GM19463 (cell line): ENCODE data around the gene CPT1B.

Experiments
- ATAC-seq: cut with Tn5 transposase; IDR thresholded peaks from one replicate; pipeline ENCODE4 v1.9.1; 2021; ENCODE audit warnings: mild to moderate bottlenecking, moderate library complexity; ENCODE audit not compliant: unreplicated experiment

CPT1B gene

DNA sequence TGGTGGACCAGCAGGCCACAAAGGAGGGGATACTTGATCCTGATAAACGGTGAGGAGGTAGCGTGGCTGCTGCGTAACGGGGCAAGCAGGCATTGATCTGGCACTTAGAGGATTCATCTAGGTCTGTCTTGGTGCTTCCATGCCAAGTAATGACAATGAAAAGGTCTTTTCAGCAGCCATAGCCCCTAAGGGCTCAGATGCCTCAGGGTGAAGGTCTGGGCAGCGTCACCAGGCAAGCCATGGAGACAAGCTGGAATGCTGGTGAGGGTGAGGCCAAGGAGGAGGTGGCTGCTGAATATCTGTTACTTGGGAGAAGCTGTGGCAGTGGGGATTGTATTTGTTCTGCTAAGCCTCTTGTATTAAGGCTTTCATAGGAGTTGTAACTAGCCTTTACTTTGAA is 9.2 kb upstream of the CPT1B start:
- ATAC-seq = no peak

DNA sequence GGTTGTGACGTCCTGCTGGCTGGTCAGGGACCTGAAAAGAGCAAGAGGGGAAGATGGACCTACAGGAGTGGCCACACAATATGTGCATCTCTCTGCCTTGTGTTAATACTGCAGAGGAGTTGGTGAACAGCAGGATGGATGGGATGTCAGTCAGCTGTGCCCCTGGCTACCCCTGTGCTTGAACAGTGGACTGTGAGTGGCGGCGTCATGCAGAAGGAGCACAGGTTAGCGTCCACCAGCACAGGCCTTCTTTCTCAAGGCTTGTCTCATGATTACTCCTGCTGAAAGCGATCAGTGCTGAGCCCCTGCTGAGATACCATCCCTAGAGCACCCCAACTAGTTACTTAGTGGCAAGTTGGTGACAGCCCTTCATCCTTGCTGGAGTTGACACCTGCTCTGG is 8.2 kb upstream of the CPT1B start:
- no peak for ATAC-seq

DNA sequence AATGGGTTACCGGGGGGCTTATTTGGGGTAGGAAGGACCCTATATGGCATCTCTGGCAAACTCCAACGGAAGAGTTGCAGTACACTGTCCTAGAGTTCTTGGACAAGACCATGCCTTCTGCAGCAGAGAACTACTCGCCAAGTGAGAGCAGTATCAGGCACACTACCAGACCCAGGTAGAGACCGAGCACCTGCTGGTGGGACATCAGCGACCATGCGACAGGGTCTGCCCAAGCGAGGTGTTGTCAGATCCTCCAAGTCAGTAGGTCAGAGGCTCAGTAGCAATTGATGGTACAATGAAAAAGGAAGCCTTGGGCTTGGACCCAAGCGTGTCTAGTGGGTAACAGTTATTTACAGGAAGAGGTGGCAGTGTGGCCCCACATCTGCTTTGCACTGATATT is 7.6 kb upstream of the CPT1B start:
- ATAC-seq = no peak

DNA sequence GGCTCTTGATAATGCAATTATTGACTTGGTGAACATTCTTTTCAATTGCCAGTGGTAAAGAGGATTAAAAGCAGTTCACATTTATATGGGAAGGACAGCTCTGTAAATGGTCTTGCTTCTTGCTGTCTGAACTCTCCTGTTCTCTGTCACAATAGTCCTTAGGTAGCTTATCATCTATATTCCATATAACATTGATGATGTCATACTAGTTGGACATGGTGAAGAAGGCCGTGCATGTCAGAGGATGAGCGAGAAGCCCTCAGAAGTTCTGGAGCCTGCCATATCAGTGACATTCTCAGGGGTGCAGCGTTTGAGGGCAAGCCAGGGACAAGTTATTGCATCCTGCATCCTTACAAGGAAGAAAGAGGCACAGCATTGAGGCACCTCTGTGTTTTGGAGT is 7.0 kb upstream of the CPT1B start:
- no peak for ATAC-seq

DNA sequence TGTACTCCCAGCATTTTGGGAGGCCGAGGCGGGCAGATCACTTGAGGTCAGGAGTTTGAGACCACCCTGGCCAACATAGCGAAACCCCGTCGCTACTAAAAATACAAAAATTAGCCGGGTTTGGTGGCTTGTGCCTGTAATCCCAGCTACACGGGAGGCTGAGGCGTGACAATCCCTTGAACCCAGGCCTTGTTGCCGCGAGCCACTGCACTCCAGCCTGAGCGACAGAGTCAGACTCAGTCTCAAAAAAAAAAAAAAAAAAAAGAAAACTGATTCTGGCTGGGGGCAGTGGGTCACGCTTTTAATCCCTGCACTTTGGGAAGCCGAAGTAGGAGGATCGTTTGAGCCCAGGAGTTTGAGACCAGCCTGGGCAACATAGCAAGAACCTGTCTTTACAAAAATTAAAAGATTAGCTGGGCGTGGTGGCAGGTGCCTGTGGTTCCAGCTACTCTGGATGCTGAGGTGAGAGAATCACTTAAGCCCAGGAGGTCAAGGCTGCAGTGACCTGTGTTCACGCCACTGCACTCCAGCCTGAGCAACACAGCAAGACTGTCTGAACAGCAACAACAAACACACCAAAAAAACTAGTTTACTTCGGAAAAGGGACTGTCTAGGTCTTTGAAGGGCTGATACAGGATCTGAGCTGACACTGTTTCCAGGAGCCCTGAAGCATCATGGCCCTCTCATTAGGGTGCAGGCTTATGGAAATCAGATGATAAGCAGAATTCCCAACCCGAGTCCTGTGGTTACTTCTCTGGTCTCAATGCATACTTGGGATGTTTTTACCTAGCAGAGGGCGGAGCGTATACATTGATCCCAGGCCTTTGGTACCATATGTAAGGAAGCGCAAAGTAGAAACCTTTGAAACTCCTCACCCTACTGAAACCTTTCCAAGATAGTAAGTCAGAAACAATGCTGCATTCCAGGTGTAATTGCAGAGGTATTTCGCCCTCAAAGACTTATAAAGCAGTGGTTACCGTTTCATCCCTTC is 6.2 kb upstream of the CPT1B start:
- ATAC-seq = no peak

DNA sequence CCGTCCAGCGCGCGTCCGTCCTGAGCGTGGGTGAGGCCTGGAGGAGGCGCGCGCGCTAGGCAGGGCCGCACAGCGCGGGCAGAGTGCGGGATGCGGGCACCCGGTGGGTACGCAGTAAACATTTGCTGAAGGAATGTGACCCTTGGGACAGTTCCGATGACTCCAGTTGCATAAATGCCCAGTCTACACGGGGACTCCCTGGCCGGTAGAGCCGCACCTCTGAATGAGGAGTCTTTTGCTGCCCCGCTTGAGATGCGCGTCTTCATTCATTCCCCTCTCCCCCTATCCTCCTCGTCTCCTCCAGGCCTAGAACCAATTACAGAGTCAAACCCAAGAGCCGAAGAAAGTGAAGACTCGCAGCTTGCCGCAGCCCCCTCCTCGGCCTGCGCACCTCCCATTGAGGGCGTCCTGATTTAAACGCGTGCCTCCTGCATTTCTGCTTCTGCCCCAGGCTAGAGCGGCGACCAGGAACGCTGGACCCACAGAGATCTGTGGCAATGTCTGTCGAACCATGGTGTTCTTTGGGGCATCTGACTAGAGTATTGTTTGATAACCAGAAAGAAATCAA is 5.2 kb upstream of the CPT1B start:
- ATAC-seq = peak; percentile 29

DNA sequence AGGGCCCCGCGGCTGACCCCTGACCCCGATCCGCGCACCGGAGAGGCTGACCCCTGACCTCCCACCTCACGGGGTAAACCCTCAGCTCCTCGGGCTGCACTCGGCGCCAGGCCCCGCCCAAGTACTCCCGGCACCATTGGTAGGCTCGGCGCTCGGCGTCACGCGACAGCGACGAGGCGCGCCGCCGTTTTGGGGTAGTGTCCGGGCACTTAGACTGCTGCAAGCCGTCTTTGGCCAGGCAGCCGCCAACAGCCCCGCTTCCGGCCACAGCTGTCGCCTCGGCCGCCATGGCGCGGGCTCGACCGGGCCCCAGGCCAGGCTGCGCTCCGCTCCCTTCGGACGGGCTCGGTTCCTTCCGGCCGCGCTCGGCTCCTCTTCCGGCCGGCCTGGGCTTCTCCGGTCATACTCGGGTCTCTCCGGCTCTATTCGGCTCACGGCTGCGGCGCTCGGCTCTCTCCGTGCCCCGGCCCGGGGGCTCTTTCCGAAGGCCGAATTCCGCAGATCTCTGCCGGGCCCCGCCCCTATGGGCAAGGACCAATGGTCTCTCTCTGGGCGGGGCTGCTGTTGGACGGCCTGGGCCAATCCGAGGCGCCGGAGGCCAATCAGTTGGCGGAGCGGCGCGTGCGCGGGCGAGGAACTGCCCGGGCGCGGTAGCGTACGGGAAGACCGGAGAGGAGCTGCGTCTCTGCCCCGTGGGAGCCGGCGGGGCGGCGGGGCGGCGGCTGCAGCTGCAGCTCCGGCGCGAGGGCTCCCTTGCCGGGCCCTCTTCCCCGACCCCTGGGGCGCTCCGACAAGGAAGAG is 4.5 kb upstream of the CPT1B start, which contains the start of gene CHKB:
Gene CHKB, minus strand, starts transcription at position 357 of the 801 bp plus-strand sequence. Its CDS starts 68 bp downstream, at position 289.
- ATAC-seq = peak; percentile 90

DNA sequence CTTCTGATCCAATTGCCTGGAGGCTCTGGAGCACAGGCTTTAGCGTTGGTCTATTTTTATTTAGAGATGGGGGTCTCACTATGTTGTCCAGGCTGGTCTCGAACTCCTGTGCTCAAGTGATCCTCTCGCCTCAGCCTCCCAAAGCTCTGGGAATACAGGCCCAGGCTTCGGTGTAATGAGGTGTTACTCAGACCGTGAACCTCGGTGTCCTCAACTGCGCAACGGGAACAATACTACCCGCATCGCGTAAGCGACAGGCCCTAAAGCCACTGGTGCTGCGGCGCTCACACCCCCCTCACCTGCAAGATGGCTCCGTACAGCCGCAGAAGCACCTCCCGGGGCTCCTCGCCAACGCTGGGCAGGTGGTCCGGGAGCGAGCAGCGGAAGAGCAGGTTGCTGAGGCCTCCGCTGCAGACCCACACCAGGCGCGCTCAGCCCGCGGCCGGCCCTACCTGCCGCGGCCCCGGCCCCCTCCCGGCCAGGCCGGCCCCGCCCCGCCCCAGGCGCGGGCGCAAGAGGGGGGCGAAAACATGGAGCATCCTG is 3.8 kb upstream of the CPT1B start:
- peak; percentile 4 for ATAC-seq

DNA sequence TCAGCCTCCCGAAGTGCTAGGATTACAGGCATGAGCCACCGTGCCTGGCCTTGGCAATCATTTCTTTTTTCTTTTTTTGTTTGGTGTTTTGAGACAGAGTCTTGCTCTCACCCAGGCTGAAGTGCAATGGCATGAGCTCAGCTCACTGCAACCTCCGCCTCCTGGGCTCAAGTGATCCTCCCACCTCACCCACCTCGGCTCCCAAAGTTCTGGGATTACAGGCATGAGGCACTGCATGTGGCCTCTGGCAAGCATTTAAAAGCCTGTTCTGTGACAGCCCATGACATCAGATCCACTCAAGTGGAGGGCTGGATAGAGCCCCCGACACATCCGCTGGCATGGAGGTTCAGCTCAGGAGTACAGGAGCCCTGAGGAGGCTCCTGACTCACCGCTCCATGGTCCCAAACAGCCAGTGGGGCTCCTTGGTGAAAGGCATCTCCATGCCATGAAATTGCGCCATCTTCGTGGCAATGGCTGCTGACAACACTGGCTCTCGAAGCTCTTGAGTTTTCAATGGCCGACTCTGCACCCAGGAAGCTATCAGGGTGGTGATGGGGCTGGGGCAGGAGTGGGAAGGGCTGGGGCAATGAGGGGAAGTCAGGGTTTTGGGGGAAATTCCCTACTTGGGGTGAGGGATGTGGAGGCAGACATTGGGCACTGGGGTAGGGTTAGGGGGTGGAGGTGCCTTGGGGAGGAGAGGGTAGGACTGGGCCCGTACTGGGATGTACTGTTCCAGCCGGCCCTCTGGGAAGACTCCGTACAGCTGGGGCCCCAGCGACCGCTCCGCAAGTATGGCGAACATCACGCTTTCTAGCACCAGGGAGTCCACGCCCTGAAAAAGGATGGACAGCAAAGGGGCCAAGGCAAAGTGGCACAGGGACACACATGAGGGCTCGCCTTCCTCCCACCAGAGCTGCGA is 3.1 kb upstream of the CPT1B start:
- ATAC-seq = no peak

DNA sequence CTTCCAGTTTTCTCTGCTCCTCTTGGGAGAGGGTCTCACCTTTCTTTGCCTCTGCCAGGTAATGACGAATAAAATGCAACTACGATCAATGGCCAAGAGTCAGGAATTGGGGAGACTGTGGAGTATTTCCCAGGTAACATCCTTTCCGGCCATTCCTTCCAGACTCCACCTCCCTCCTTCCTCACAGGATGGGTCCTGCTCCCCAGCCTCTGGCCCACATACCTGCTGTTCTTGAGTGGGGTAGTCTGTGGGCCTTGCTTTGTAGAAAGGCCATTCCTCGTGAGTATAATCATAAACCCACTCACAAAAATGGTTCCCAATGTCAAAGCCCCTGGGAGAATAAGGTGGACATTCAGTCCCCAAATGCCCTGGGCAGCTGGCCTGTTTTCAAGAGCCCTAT is 1.5 kb upstream of the CPT1B start:
- no peak for ATAC-seq

DNA sequence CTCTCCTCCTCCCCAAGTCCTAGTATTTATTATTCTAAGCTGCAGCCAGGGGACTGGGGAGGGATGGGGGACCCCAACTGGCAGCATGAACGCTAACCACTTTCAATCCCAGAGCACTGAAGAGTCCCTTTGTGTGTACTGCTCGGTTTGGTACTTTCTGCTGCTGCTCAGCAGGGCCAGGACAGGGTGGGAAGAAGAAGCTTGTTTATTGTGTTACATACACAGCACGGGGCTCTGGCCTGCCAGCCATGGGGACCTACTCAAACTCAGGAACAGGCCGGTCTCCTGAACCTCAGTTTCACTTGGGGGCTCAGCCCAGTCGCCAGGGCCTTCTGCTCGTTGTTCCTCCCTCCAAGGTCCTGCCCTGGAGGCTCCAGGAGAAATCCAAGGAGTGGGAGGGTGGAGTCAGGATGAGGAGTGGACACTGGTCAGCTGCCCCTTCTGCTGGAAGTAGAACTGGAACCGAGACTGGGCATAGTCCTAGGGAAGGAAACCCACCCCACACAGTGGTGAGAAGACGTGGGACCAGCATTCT is 616 bp upstream of the CPT1B start:
- no peak for ATAC-seq

DNA sequence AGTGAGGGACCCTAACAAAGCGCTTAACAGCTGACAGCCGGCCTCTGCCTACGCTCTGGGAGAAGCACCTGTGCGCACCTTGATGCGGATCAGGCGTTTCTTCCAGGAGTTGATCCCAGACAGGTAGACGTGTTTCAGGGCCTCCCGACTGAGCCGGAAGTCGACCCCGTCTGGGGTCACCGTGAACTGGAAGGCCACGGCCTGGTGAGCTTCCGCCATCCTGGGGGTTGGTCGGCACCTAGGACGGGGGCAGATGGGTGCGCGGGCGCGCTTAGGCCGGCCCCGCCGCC is 585 bp downstream of the CPT1B start:
- ATAC-seq = no peak

DNA sequence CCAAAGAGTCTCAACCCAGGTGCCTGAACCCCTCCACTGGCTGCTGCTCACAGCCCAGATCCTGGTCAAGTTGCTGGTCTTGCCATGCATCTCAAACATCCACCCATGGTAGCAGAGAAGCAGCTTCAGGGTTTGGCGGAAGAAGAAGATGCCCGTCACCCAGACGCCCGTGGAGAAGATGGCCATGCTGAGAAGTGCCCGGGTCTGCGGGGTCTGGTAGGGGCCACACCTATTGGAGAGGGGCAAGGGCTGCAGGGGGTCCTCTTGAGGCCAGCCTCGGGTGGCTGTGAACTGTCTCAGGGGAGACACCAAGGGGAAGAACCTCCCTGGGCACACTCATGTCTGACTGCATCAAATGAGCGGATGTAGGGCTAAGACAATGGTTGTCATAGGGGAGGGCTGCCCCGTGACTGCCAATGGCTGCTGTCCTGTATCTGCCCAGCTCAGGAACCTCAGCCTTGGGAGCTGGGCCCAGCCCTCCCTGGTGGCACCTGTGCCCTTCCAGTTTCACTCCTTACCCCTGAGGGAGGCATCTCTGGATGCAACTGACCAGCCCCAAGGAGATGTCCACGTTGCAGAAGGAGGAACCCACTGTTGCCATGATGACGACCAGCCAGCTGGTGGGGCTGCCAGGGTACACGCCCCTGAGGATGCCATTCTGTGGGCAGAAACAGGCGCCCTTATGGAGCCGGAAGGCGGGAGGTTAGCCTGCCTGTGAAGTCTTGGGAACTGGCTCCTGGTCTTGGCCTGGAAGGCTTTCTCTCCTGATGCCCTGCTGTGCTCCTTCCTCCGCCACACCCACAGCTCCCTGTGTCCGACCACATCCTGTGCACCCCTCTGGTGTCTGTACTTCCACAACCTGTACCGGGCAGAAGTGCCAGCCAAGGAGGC is 1.2 kb downstream of the CPT1B start:
- no peak for ATAC-seq

DNA sequence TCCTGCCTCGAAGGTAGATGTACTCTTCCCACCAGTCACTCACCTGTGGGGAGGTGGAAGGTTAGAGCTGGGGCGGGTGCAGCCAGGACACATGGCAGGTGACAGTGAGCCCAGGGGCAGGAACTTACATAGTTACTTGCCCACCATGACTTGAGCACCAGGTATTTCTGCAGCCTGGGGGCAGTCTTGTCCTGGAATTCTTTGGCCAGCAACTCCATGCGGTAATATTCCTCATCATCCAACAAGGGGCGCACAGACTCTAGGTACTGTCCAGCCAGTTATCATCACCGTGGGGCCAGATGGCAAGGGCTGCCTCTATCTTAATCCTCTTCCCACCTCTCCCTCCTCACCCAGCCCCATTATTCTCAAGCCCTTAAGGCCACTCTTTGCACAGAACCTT is 2.2 kb downstream of the CPT1B start:
- ATAC-seq = no peak

DNA sequence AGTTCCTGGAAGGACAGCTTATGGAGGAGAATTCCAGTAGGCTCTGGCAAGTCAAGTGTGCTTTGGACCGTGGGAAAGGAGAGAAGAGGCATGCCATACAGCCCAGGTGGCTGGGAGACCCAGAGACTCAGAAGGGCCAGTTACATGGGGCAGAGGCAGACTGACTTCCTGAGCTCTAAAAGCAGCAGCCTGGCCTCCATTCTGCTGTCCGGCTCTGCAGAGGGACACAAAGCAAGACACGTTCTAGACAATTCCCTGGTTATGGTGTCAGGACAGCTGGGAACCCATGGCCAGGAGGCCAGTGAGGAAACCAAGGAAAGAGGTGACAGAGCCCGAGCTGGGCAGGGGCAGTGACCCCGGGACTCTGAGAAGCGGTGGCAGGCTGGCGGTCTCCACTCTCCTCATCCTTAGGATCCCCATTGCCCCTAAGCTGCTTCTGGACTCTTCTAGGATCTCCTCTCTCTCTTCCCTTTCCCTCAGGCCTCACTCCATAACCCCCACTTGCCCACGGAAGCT is 2.7 kb downstream of the CPT1B start:
- no peak for ATAC-seq

DNA sequence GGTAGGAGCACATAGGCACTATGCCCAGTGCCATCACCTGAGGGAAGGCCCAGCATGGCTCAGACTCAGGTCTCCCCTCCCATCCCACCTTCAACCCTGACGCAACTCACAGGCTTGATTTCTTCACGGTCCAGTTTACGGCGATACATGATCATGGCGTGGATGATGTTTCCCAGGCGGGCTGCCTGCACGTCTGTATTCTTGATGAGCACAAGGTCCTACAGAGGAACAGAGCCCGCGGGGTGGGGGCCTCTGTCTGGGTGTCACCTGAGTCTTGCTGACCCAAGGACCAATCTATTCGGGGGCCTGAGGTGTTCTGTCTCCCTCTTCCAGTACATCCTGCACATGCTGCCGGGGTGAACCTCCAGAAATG is 3.9 kb downstream of the CPT1B start:
- ATAC-seq = no peak

DNA sequence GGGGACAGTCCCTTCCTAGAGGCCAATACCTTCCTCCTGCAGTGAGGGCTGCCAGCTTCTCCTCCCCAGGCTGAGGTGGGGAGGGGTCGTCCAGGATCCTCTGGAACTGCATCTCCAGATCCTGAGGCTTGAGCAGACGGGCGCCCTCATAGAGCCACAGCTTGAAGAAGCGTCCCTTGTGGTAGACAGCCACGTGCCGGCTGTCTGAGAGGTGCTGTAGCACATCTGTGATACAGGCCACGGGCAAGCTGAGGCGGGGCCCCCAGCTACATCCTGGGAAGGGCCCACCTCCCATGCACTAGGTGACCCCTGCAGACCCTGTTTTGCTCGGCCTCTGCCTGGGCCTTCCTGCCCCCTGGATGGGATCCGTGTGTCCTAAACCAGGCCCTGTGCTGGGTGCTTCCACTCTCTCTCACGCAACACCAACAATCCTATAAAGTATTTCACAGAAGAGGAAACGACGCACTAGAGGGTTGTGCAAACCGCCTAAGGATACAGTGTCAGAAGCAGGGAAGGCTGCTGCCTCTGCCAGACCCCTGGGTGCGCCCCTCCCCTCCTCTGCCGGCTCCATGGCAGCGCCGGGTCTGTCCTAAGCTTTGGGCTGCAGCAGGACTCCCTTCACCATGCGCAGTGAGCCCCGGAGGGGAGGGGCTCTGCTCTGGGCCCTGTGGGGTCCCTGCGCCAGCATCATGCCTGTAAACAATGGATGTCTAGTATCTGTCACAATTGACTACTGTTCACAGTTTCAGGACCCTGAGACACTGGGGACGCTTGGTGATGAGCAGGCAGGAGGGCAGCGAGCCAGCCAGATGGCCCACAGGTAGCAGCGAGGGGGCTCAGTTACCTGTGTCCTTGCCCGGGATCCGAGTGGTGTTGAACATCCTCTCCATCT is 4.5 kb downstream of the CPT1B start:
- no peak for ATAC-seq

DNA sequence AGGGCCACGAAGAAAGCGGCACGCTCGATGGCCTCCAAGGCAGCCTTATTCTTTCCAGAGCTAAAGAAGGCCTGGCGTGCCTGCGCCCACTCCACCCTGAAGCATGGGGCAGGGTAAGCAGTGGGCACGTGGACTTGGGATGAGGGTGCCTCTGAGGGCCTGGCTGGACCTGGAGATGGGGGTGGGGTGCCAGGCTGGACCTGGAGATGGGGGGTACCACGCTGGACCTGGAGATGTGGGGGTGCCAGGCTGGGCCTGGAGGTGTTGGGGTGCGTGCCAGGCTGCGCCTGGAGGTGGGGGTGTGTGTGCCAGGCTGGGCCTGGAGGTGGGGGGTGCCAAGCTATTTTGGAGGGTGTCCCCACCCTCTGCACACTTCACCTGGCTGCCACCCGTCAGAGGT is 5.3 kb downstream of the CPT1B start:
- ATAC-seq = no peak
